ENCODE data around the gene CLPSL2.

Gene CLPSL2

DNA sequence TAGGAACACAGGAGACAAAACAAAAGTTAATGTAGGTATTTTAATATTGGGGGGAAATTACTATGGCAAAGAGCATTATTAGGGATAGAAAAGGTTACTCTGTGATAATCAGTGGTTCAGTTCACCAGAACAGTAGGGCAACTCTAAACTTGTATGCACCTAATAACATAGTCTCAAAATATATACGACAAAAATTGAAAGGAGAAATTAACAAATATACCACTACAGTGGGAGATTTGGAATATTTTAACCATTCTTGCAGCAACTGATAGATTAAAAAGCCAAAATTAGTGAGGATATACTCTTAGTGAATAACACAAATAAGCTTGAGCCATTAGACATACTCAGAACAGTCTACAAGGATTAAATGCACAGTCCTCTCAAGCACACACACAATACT, 28.5 kb upstream of the CLPSL2 start:
- DNase-seq: no peak

- no peak for DNase-seq
These were observed 25.8 kb upstream of the CLPSL2 start for GRCh38 chr6:35750557-35750956.

- no peak for DNase-seq
These were observed 24.8 kb upstream of the CLPSL2 start for GRCh38 chr6:35751594-35751993.

GRCh38 chr6:35752330-35752729, 24.1 kb upstream of the CLPSL2 start:
- DNase-seq: no peak

GRCh38 chr6:35754452-35755277, 21.7 kb upstream of the CLPSL2 start:
- DNase-seq: no peak

DNA sequence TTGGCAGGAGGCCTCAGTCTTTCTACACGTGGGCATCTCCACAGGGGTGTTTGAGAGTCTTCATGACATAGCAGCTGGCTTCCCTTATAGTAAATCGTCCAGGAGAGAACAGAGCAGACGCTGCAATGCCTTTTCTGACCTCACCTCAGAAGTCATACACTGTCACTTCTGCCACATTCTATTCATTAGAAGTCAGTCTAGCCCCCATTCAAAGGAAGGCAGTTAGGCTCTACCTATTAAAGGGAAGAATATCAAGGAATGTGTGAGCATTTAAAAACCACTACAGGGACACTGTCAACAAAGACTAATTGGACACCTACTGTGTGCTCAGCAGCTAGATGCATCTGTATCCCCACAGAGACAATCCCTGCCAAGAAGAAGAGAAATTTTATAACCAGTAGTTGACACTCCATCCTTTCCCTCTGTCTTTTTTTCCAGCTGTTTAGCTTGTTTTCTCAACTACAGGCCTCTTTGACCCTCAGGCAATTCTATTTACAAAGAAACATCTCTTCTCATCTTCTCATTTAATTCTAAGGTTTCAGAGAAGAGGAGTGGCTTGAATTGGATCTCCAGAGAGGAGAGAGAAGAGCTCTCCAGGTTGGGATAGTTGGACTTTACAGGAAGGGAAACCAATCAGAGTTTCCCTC, 21.0 kb upstream of the CLPSL2 start:
- no peak for DNase-seq

- DNase-seq: no peak
These were observed 18.8 kb upstream of the CLPSL2 start for GRCh38 chr6:35757456-35758123.

DNA sequence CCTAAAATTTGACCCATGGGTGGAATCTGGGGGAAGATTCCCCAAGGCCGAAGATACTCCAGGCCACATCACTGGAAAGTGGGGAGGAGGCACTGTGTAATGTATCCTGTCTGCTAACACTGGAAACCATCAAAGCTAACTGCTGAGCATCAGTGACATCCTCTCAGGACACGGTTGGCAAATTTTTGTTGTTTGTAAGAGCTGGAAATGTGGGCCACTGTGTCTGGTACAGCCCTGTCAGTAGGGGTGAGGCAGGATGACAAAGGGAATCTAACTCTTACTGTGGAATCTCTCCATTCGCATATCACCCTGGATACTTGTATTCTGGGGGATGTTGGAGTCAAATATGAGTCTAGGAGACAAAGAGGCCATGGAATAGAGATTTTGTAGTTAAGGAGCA, 17.0 kb upstream of the CLPSL2 start:
- DNase-seq: no peak

DNA sequence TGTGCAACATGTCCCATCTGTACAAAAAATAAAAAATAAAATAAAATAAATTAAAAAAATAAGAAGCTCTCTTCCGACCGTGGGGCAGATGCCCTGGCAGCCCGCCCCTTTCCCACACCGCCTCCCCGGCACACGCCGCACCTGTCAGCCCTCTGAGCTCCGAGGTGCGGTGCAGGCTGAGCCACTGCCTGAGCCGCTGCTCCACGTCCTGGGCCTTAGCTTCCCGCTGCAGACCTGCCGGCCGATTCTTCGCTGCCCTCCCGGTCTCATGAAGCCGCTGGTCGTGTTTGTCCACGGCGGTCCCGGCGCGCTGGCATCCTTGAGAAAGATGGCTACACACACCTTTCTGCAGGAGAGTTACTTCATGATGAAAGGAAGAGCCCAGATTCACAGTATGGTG, 10.7 kb upstream of the CLPSL2 start:
- DNase-seq: no peak

DNA sequence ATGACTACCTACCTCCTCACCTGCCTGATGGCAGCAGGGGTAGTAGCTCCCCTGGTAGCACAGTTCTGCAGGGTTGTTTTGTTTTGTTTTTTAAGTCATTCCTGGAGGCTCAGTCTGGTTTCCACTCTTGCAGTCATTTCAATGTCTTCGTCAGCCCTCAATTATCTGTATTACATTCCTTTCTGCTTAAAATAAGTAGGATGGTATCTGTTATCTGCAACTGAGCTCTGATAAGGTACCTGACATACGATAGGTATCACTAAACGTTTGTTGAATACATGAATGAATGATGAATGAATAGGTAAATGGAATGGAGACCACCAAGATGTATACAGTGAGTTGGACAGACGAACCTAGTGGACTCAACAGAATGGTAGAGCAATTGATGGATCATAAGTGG, 7.2 kb upstream of the CLPSL2 start:
- DNase-seq: no peak

DNA sequence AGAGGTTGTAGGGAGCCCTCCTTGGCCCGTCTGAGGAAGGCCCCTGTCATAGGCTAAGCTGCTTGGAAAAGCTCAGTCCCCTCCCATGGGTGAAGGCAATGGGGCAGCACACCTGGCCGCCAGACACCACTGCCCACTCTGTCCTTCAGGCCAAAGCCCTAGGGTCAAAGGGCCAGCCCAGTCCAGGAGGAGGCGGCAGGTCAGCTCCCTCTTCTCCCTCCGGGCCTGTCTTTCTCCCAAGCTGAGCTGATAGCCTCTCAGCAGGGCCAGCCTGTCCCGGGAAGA, 5.1 kb upstream of the CLPSL2 start:
- no peak for DNase-seq

- DNase-seq: no peak
These were observed 2.1 kb upstream of the CLPSL2 start for GRCh38 chr6:35774116-35774794.

DNA sequence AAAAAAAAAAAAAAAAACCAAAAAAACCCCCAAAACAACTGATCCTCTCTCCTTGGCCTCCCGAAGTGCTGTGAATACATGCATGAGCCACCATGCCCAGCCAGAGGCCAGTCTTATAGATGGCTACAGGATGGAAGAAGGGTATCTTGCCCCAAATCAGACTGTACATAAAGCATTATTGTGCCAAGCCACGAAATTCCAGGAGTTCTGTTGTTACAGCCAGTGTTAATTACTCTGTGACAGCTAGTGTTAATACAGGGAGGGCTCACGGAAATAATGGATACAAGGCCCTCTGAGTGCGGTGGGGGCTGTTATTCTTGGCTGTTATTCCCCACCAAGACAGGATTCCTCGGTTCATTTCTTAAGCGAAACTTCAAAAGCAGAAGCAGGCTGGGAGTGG, 1.4 kb upstream of the CLPSL2 start:
- no peak for DNase-seq

GRCh38 chr6:35777356-35778102, 1.1 kb downstream of the CLPSL2 start:
- DNase-seq: no peak

DNA sequence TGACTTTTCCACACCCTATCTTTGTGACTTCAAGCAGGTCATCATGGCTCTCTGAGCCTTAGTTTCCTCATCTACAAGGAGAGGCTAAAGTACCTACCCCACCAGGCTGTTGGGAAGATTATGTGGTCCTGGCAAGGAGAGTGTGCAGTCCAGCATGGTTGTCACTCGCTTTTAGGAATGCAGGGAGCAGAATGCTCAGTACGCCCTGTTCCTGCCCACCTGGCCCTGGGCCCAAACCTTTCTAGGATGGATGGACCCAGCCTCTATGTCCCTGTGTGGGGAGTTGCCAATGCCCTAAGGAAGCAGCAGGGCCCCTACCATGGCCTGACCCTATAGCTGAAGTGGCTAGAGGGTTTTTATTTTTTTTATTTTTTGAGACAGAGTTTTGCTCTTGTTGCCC, 2.0 kb downstream of the CLPSL2 start:
- DNase-seq: no peak

DNA sequence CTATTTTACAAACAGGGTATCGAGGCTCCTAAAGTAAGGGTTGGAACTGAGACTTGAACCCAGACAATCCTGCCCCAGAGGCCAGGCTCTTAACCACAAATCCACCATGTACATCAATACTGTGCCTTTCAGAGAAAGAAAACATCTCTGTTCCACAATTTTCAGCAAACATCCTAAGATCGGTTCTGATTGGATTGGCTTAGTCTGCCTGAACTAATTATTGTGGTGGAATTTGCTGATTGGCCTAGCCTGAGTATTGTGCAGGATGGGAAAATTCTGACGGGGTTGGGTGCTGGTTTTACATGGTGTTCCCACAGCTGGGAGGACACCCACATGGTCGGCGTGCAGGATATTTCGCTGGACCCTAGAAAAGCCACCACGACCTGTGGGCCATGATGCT, 4.3 kb downstream of the CLPSL2 start, which contains the start of gene CLPSL1:
Gene CLPSL1 (plus strand): TSS at position 301 of the 400 bp plus-strand sequence. CDS start 92 bp downstream, at position 393.
- DNase-seq: no peak

DNA sequence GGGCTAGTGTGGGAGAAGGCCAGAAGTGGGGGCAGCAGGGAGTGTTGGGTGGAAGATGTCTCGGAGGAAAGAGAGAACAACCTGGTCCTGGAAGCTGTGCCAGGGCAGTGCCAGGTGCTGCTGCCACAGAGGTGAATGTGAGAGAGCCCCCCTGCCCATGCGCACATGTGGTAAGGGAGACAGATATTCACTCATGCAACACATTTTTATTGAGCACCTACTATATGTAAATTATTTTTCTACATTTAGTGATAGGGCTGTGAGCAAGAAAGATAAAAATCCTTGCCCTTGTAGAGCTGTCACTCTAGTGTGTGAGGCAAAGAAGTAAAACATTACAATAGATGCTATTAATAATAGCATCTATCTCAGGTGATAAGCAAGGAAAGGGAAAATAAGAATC, 4.9 kb downstream of the CLPSL2 start:
- DNase-seq: no peak

GRCh38 chr6:35782424-35782823, 6.0 kb downstream of the CLPSL2 start:
- no peak for DNase-seq

DNA sequence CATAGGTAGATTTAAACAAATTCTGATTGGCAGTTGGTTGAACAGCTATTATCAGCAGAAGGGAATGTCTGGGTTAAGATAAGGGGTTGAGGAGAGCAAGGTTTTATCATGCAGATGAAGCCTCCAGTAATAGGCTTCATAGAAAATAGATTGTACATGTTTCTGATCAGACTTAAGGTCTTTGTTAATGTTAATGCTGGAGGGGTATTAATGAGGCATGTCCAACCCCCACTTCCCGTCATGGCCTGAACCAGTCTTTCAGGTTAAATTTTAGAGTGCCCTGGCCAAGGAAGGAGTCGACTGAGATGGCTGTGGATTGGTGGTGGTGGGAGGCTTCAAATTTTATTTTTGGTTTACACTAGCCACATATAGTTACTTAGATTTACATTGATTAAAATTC, 7.8 kb downstream of the CLPSL2 start:
- DNase-seq: no peak

DNA sequence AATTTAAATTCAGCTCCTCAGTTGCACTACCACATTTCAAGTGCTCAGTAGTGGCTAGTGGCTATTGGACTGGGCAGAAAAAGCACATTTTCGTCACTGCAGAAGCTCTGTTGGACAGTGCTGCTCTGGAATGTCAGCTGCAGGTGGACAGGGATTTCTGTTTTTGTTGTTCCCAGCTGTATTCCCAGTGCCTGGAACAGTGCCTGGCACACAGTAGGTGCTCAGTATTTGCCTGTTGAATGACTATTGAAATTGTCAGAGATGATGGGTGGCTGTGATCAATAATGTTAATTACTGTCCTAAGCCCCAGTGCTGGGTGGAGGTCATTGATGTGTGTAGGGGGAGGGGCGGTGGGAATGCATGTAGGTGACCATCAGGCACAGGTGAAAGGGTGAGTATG, 9.9 kb downstream of the CLPSL2 start:
- no peak for DNase-seq

- no peak for DNase-seq
These were observed 10.4 kb downstream of the CLPSL2 start for GRCh38 chr6:35786810-35787209.

DNA sequence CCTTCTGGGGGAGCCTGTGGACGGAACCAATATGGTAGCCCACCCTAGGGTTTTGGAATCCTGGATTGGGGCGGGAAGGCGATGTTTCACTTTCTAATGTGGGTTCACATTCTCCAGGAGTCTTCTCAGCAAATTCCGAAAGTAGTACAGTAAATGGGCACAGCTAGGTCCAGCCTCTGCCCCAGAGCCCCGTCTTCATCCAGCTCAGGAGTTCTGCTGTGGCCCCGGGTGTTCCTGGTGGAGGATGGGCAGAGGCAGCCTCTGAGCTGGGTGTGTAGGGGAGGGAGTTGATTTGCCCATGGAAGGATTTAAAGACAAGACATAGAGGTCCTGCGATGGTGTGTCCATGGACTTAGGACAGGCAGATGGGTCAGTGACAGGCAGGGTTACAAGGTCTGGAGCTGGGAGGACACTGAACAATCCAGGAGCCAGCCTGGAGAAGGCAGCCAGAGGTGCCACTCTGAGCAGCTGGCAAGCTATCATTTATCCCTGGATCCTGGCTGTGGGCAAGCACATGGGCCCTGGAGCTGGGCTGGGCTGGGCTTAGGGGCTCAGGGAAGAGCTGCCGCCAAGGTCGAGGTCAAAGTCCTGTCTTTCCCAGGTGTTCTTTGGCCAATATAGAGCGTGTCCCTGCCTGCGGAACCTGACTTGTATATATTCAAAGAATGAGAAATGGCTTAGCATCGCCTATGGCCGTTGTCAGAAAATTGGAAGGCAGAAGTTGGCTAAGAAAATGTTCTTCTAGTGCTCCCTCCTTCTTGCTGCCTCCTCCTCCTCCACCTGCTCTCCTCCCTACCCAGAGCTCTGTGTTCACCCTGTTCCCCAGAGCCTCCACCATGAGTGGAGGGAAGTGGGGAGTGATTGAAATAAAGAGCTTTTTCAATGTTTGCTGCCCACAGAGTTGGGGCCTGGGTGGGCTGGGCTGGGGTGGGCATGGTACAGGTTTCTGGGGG, 11.1 kb downstream of the CLPSL2 start:
- no peak for DNase-seq
